Measurements from ENCODE around the gene RNF217.

The RNF217 gene

GRCh38 chr6:124928851-124929250 is 33.4 kb upstream of the RNF217 start:
- no peak for TF ChIP-seq CTCF (IDR thresholded peaks at IDR 0.05; ENCODE audit: control insufficient read depth, extremely low read depth, insufficient read depth)
- no peak overlapping the region for H3K4me3 ChIP-seq (ENCODE audit: low read depth, low read length)
- no peak for DNase-seq (ENCODE audit: low read depth)

- TF ChIP-seq CTCF (IDR thresholded peaks at IDR 0.05; ENCODE audit: control insufficient read depth, extremely low read depth, insufficient read depth) = no peak
- DNase-seq (ENCODE audit: low read depth) = no peak
- H3K4me3 ChIP-seq (ENCODE audit: low read depth, low read length) = no peak overlapping the region
These were observed 24.6 kb upstream of the RNF217 start for GRCh38 chr6:124937645-124938044.

GRCh38 chr6:124941259-124941658 is 21.0 kb upstream of the RNF217 start:
- no peak for DNase-seq (ENCODE audit: low read depth)
- no peak overlapping the region for H3K4me3 ChIP-seq (ENCODE audit: low read depth, low read length)
- TF ChIP-seq CTCF (IDR thresholded peaks at IDR 0.05; ENCODE audit: control insufficient read depth, extremely low read depth, insufficient read depth) = no peak

GRCh38 chr6:124943658-124944057 is 18.6 kb upstream of the RNF217 start:
- no peak overlapping the region for H3K4me3 ChIP-seq (ENCODE audit: low read depth, low read length)
- DNase-seq (ENCODE audit: low read depth) = no peak
- TF ChIP-seq CTCF (IDR thresholded peaks at IDR 0.05; ENCODE audit: control insufficient read depth, extremely low read depth, insufficient read depth) = no peak

- no peak overlapping the region for H3K4me3 ChIP-seq (ENCODE audit: low read depth, low read length)
- TF ChIP-seq CTCF (IDR thresholded peaks at IDR 0.05; ENCODE audit: control insufficient read depth, extremely low read depth, insufficient read depth) = no peak
- DNase-seq (ENCODE audit: low read depth) = no peak
These were observed 14.2 kb upstream of the RNF217 start for GRCh38 chr6:124947971-124948451.

- TF ChIP-seq CTCF (IDR thresholded peaks at IDR 0.05; ENCODE audit: control insufficient read depth, extremely low read depth, insufficient read depth) = no peak
- no peak for DNase-seq (ENCODE audit: low read depth)
- no peak overlapping the region for H3K4me3 ChIP-seq (ENCODE audit: low read depth, low read length)
These were observed 12.5 kb upstream of the RNF217 start for GRCh38 chr6:124949706-124950105.

GRCh38 chr6:124953808-124954207 is 8.4 kb upstream of the RNF217 start:
- no peak overlapping the region for H3K4me3 ChIP-seq (ENCODE audit: low read depth, low read length)
- TF ChIP-seq CTCF (IDR thresholded peaks at IDR 0.05; ENCODE audit: control insufficient read depth, extremely low read depth, insufficient read depth) = no peak
- DNase-seq (ENCODE audit: low read depth) = no peak

Data from LNCaP clone FGC (cell line).